Measurements from ENCODE around the gene GDPD4.

The GDPD4 gene

DNA sequence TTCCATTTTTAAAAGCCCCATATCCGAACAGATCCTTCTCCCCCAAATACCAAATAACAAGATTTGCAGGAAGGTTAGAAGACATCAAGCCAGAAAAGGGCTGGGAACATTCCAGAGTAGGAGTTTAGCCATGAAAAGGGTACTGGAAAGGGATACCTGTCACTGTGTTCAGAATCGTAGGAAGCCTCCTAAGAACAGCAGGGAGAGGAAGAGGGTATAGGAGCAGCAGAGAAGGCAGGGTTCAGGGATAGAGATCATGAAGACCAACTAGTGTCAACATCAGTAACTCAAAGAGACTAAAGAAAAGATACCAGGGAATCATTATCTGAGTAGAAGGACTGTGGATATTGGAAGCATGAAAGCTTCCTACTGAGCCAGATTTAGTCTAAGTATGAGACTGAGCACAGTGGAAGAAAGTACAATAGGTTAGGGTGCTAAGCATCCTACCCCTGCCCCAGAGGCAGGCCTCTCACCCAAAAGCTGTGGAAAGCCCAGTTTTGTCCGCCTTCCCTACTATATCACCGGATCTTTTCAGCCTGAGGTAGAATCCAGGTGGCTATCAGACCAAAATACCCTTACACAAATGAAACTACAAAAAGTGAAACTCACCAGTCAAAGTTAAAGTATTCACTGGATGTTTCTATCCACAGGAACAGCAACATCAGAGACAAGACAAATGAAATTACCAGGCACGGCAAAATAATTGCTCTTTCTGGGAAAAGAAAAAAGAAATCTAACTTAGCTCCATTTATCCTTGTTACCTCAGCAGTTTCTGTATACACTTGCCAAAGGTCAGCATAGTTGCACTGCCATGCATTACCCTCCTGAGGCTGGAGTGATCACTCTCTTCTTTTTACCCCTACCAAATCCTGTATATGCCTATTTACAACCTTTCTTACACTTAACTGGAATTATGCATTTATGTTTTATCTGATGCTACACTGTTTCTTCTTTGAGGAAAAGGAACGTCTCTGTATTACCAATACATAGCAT lies 16.7 kb downstream of the GDPD4 start:
- Histone ChIP-seq H3K9me3 (ENCODE audit: low read length) (peaks cover 3% of the 10 kb centered on the region), H3K4me3 (ENCODE audit: low read length) (no peak overlapping the region), H3K27me3 (ENCODE audit: insufficient read depth, low read length) (peaks cover 3% of the 10 kb centered on the region), H2AFZ (ENCODE audit: low read depth, low read length) (no peak overlapping the region), H3K4me1 (ENCODE audit: insufficient read depth, low read length) (no peaks in the 10 kb centered on the region), H3K36me3 (ENCODE audit: insufficient read depth, low read length) (no peaks in the 10 kb centered on the region)

- H3K4me3 ChIP-seq (ENCODE audit: low read length), result no peak overlapping the region
- no peaks in the 10 kb centered on the region for H3K4me1 ChIP-seq (ENCODE audit: insufficient read depth, low read length)
- peaks cover 3% of the 10 kb centered on the region for H3K9me3 ChIP-seq (ENCODE audit: low read length)
- H3K27me3 ChIP-seq (ENCODE audit: insufficient read depth, low read length), result peaks cover 3% of the 10 kb centered on the region
- H2AFZ ChIP-seq (ENCODE audit: low read depth, low read length), result no peak overlapping the region
- no peaks in the 10 kb centered on the region for H3K36me3 ChIP-seq (ENCODE audit: insufficient read depth, low read length)
These were observed 18.4 kb downstream of the GDPD4 start for GRCh38 chr11:77283101-77283500.

DNA sequence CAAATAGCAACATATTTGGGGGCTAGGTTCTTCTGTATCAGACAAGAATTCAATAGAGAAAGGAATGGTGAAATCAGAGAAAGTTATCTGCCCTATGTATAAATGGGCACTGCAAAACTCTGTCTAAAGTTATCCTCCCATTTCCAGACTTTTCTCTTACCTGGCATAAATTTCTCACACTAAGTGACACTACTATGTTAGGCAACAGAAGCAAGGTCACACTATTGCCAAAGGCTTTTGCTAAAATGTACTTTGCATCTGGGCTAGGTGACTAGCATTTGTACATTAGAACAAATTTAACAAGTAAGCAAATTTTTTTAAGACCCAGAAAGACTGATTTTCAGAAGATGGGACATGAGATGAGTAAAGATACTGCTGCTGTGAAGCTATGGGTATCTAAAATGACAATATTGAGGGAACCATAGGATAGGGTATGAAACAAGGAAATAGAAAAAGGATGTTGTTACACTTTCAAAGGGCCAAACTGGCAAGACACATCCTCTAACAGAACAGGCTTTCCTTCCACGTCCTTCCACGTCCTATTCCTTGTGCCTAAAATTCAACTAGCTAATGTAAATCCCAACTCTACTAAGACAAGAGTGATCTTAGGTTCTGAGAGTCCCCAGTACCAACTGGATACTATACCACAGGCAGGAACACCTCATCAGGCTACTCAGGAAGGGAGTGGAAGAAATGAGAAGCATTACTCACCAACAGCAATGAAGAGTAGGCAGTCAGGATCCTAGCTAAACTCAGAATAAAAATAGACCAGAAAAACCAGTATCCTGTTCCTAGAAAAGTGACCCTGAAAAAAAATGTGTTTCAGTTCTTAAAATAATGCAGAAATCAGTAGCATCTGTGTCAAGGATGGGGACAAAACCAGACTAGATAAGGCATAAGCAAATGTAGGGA lies 22.6 kb downstream of the GDPD4 start:
- peaks cover 3% of the 10 kb centered on the region for H3K9me3 ChIP-seq (ENCODE audit: low read length)
- H2AFZ ChIP-seq (ENCODE audit: low read depth, low read length), result no peak overlapping the region
- H3K4me3 ChIP-seq (ENCODE audit: low read length), result no peak overlapping the region
- H3K4me1 ChIP-seq (ENCODE audit: insufficient read depth, low read length), result no peaks in the 10 kb centered on the region
- H3K36me3 ChIP-seq (ENCODE audit: insufficient read depth, low read length), result no peaks in the 10 kb centered on the region
- peaks cover 4% of the 10 kb centered on the region for H3K27me3 ChIP-seq (ENCODE audit: insufficient read depth, low read length)

DNA sequence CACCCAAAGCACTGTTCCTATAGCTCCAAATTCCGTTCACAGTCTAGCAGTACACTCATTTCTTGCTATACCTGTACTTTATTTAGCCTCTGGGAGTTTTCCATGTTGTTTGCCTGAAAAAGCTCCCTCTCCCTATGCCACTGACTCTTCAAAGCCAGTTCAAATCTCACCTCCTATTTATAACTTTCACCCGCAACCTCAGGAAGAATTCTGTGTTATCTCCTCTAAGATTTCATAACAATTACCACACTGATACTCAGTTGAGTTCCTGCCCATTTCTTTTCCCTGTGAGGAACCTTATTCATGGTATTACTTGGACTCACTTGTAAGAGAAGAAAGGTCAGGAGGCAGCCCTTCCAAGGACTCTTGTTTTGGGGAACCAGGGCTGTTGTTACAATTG lies 25.2 kb downstream of the GDPD4 start:
- Histone ChIP-seq H3K4me1 (ENCODE audit: insufficient read depth, low read length) (no peaks in the 10 kb centered on the region), H3K36me3 (ENCODE audit: insufficient read depth, low read length) (no peaks in the 10 kb centered on the region), H2AFZ (ENCODE audit: low read depth, low read length) (no peak overlapping the region)

DNA sequence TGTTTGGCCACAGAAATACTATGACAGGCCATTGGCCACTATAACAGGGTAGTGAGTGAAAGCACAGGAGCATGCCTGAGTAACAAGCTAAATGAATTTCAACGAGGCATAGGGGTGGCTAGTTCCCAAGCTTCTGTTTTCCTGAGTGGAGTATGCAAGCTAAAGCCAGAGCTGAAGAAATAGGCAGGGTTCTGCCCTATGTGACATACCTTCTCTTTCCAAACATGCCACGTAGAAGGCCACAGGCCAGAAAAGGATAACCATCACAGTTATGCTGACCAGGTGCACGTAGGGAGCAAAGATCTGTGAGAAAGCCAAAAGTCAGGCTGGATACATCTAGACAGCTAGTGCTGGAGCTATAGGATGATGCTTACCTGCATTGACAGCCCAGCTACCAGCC lies 30.6 kb downstream of the GDPD4 start:
- H3K4me3 ChIP-seq (ENCODE audit: low read length), result no peak overlapping the region
- peaks cover 4% of the 10 kb centered on the region for H3K27me3 ChIP-seq (ENCODE audit: insufficient read depth, low read length)
- no peaks in the 10 kb centered on the region for H3K36me3 ChIP-seq (ENCODE audit: insufficient read depth, low read length)
- no peaks in the 10 kb centered on the region for H3K4me1 ChIP-seq (ENCODE audit: insufficient read depth, low read length)
- H3K9me3 ChIP-seq (ENCODE audit: low read length), result no peaks in the 10 kb centered on the region
- H2AFZ ChIP-seq (ENCODE audit: low read depth, low read length), result no peak overlapping the region

More for the DNA sequence above, 25.2 kb downstream of the GDPD4 start:
- H3K4me3 ChIP-seq (ENCODE audit: low read length), result no peak overlapping the region
- peaks cover 3% of the 10 kb centered on the region for H3K9me3 ChIP-seq (ENCODE audit: low read length)
- peaks cover 4% of the 10 kb centered on the region for H3K27me3 ChIP-seq (ENCODE audit: insufficient read depth, low read length)

GRCh38 chr11:77269484-77270123 lies 31.9 kb downstream of the GDPD4 start:
- Histone ChIP-seq H3K27me3 (ENCODE audit: insufficient read depth, low read length) (no peaks in the 10 kb centered on the region), H3K4me1 (ENCODE audit: insufficient read depth, low read length) (no peaks in the 10 kb centered on the region), H2AFZ (ENCODE audit: low read depth, low read length) (no peak overlapping the region), H3K9me3 (ENCODE audit: low read length) (no peaks in the 10 kb centered on the region), H3K4me3 (ENCODE audit: low read length) (no peak overlapping the region), H3K36me3 (ENCODE audit: insufficient read depth, low read length) (no peaks in the 10 kb centered on the region)

DNA sequence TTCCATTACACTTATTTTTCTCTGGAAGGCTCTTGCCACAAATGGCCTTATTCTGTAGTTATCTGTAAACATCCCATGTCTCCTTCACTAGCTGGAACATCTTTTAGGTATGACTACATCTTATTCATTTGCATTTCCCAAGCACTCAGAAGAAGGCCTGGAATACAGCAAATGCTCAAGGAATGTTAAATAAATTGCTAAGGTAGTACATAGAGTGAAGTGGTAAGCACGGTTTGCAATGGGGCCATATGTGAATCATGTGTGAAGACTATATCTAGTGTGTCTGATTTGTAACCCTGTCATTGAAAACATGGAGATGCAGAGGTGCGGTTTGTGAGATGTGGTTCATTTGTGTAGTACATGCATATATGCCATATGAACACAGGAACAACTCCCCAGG lies 33.5 kb downstream of the GDPD4 start:
- H3K27me3 ChIP-seq (ENCODE audit: insufficient read depth, low read length), result no peaks in the 10 kb centered on the region
- no peaks in the 10 kb centered on the region for H3K9me3 ChIP-seq (ENCODE audit: low read length)
- no peak overlapping the region for H2AFZ ChIP-seq (ENCODE audit: low read depth, low read length)
- no peaks in the 10 kb centered on the region for H3K4me1 ChIP-seq (ENCODE audit: insufficient read depth, low read length)
- no peak overlapping the region for H3K4me3 ChIP-seq (ENCODE audit: low read length)
- H3K36me3 ChIP-seq (ENCODE audit: insufficient read depth, low read length), result no peaks in the 10 kb centered on the region

DNA sequence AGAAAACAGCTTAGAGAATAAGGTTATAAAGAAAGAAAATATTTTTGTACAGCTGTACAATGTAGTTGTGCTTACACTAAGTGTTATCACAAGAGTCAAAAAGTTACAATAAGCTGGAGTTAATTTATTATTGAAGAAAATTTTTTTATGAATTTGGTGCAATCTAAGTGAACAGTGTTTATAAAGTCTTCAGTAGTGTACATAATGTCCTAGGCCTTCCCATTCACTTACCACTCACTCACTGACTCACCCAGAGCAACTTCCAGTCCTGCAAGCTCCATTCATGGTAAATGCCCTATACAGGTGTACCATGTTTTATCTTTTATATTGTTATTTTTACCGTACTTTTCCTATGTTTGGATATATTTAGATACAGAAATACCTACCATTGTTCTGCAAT lies 34.7 kb downstream of the GDPD4 start:
- Histone ChIP-seq H3K27me3 (ENCODE audit: insufficient read depth, low read length) (no peaks in the 10 kb centered on the region), H3K4me3 (ENCODE audit: low read length) (no peak overlapping the region), H3K36me3 (ENCODE audit: insufficient read depth, low read length) (no peaks in the 10 kb centered on the region), H3K9me3 (ENCODE audit: low read length) (no peaks in the 10 kb centered on the region), H2AFZ (ENCODE audit: low read depth, low read length) (no peak overlapping the region), H3K4me1 (ENCODE audit: insufficient read depth, low read length) (no peaks in the 10 kb centered on the region)

DNA sequence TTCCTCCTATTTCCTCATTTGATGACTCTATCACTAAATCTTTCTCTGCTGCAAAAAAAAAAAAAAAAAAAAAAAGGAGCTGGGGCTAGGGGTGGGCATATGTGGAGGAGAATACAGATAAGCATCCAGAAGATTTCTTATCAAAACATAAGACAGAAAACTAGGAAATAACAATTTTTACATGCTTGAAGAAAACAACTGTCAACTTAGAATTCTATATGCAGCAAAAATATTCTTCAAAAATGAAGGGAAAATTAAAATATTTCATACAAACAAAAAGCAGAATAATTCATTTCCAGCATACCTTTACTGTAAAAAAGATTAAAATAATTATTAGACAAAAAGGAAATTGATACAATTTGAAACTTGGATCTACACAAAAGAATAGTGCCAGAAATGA lies 38.7 kb downstream of the GDPD4 start:
- Histone ChIP-seq H3K4me3 (ENCODE audit: low read length) (no peak overlapping the region), H3K36me3 (ENCODE audit: insufficient read depth, low read length) (no peaks in the 10 kb centered on the region), H3K27me3 (ENCODE audit: insufficient read depth, low read length) (no peaks in the 10 kb centered on the region), H3K4me1 (ENCODE audit: insufficient read depth, low read length) (no peaks in the 10 kb centered on the region), H2AFZ (ENCODE audit: low read depth, low read length) (no peak overlapping the region), H3K9me3 (ENCODE audit: low read length) (no peaks in the 10 kb centered on the region)

- Histone ChIP-seq H2AFZ (ENCODE audit: low read depth, low read length) (no peak overlapping the region), H3K36me3 (ENCODE audit: insufficient read depth, low read length) (no peaks in the 10 kb centered on the region), H3K4me3 (ENCODE audit: low read length) (no peak overlapping the region), H3K4me1 (ENCODE audit: insufficient read depth, low read length) (no peaks in the 10 kb centered on the region), H3K27me3 (ENCODE audit: insufficient read depth, low read length) (no peaks in the 10 kb centered on the region), H3K9me3 (ENCODE audit: low read length) (no peaks in the 10 kb centered on the region)
These were observed 41.8 kb downstream of the GDPD4 start for GRCh38 chr11:77259641-77260040.

- Histone ChIP-seq H3K27me3 (ENCODE audit: insufficient read depth, low read length) (no peaks in the 10 kb centered on the region), H2AFZ (ENCODE audit: low read depth, low read length) (no peak overlapping the region), H3K4me1 (ENCODE audit: insufficient read depth, low read length) (no peaks in the 10 kb centered on the region), H3K4me3 (ENCODE audit: low read length) (no peak overlapping the region), H3K9me3 (ENCODE audit: low read length) (peaks cover 2% of the 10 kb centered on the region), H3K36me3 (ENCODE audit: insufficient read depth, low read length) (no peaks in the 10 kb centered on the region)
These were observed 47.8 kb downstream of the GDPD4 start for GRCh38 chr11:77253690-77254089.

GRCh38 chr11:77252555-77253270 lies 48.8 kb downstream of the GDPD4 start:
- H2AFZ ChIP-seq (ENCODE audit: low read depth, low read length), result no peak overlapping the region
- H3K27me3 ChIP-seq (ENCODE audit: insufficient read depth, low read length), result no peaks in the 10 kb centered on the region
- no peaks in the 10 kb centered on the region for H3K36me3 ChIP-seq (ENCODE audit: insufficient read depth, low read length)
- no peaks in the 10 kb centered on the region for H3K4me1 ChIP-seq (ENCODE audit: insufficient read depth, low read length)
- H3K9me3 ChIP-seq (ENCODE audit: low read length), result peaks cover 2% of the 10 kb centered on the region
- H3K4me3 ChIP-seq (ENCODE audit: low read length), result no peak overlapping the region

Measured in neuron (in vitro differentiated cells).